HL-60 (cell line): Measurements from ENCODE around the gene PCSK2.
A peak's percentile ranks its signal among the peaks of the same experiment; 100 is the strongest.

ENCODE experiments used
- DNase-seq, 2 experiments: peaks; one replicate each; pipeline ENCODE4 v3.0.0-alpha.2; 2010 to 2020; ENCODE audit warnings: low read depth in 1 of 2, low spot score in 1 of 2
- H3K27ac ChIP-seq: fragments of 250-450 bp; sonication (Bioruptor Pico); replicated peaks from 2 replicates; pipeline ENCODE4 v1.5.1; 2020; ENCODE audit warnings: mild to moderate bottlenecking, moderate library complexity
- H3K27me3 ChIP-seq: fragments of 250-450 bp; sonication (Bioruptor Pico); 2 replicates; pipeline ENCODE4 v1.5.1; 2021; ENCODE audit warnings: mild to moderate bottlenecking, moderate library complexity; ENCODE audit not compliant: insufficient read depth, poor library complexity, severe bottlenecking
- H3K4me3 ChIP-seq: replicated peaks from 2 replicates; pipeline ENCODE4 v1.5.1; 2011; ENCODE audit warnings: mild to moderate bottlenecking, control low read depth, low read length; ENCODE audit not compliant: insufficient read depth
- GABPA ChIP-seq: IDR thresholded peaks from 2 replicates; pipeline ENCODE4 v1.6.1; 2012; ENCODE audit warnings: low read depth
- POLR2AphosphoS5 ChIP-seq: IDR thresholded peaks from 2 replicates; pipeline ENCODE4 v1.6.1; 2012; ENCODE audit warnings: low read depth
- SPI1 ChIP-seq: IDR thresholded peaks from 2 replicates; pipeline ENCODE4 v1.6.1; 2012; ENCODE audit warnings: low read depth, mild to moderate bottlenecking, borderline replicate concordance
- TF ChIP-seq, protein P1 (sequence below): IDR thresholded peaks from 2 replicates; pipeline ENCODE4 v1.6.1; 2012; ENCODE audit warnings: low read depth; ENCODE audit not compliant: insufficient replicate concordance
- TF ChIP-seq, protein P2 (sequence below): IDR thresholded peaks from one replicate; pipeline ENCODE4 v1.5.1; 2011; ENCODE audit warnings: low read length, control low read depth, inconsistent platforms; ENCODE audit not compliant: insufficient read depth

PCSK2 gene

DNA sequence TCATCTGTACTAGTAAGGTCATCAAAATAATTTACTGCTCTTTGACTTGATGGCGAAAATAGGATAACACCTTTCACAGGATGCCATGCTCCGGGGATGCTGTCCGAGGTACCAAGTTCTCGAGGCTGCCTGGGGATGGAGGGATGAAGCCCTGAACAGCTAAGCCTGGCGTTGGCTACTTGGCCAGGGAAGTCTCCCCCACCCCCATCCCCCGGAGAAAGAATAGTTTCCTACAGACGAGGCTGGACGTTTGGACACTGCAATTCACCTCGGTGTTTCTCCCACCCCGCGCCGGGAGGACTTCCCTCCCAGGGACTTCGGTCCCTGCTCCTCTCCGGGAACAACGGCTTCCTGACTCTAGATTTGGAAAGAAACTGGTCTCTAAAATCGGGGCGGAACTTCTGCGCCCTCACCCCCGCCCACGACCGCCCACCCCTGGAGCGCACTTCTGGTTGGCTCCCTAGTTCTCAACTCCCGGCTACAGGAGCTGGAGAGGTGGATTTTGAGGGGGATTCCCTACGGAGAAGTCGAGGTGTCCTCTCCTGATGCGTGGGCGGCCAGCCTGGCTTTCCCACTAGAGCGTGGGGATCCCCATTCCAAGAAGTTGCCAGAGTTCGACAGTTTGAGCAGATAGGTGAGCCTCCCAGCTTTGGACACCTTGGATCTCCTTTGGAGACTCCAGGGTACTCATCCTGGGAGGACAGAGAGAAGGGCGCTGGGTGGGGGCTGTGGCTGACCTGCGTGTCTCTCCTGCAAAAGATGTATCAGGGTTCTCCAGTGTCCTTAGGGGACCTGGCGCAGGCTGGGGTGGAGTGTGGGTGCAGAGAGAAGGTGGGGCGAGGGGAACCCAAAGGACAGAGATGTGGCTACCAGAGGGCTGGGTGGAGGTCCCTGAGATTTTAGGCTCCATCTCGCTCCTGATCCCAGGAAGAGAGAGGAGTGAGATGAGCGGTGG is 1.1 kb downstream of the PCSK2 start:
- no peak for TF ChIP-seq GABPA
- TF ChIP-seq, protein P1, sequence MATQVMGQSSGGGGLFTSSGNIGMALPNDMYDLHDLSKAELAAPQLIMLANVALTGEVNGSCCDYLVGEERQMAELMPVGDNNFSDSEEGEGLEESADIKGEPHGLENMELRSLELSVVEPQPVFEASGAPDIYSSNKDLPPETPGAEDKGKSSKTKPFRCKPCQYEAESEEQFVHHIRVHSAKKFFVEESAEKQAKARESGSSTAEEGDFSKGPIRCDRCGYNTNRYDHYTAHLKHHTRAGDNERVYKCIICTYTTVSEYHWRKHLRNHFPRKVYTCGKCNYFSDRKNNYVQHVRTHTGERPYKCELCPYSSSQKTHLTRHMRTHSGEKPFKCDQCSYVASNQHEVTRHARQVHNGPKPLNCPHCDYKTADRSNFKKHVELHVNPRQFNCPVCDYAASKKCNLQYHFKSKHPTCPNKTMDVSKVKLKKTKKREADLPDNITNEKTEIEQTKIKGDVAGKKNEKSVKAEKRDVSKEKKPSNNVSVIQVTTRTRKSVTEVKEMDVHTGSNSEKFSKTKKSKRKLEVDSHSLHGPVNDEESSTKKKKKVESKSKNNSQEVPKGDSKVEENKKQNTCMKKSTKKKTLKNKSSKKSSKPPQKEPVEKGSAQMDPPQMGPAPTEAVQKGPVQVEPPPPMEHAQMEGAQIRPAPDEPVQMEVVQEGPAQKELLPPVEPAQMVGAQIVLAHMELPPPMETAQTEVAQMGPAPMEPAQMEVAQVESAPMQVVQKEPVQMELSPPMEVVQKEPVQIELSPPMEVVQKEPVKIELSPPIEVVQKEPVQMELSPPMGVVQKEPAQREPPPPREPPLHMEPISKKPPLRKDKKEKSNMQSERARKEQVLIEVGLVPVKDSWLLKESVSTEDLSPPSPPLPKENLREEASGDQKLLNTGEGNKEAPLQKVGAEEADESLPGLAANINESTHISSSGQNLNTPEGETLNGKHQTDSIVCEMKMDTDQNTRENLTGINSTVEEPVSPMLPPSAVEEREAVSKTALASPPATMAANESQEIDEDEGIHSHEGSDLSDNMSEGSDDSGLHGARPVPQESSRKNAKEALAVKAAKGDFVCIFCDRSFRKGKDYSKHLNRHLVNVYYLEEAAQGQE, result peak; percentile 86
- Histone ChIP-seq H3K27ac (no peak overlapping the region), H3K27me3 (peaks cover 39% of the 10 kb centered on the region), H3K4me3 (no peak overlapping the region)
- no peak for DNase-seq

DNA sequence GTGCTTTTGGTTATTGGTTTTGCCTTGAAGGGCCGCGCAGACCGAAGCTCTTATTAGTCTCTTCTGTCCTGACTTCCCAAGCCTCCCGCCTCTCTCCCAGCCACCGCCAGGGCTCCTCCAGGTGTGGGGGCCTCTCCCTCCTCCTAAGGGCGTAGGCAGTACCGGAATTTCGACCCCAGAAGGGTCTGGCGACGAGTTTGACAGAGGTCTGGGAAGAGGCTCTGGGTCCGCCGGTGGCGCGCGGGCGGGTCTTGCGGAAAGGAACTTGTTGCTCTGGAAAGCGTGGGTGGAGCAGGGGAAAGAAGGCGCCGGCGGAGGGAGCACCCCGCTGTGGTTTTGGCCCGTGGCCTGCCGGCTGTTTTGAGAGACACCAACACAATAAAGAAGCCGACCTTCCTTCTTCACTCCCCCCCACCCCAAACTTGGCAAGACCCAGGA is 1.8 kb downstream of the PCSK2 start:
- Histone ChIP-seq H3K4me3 (no peak overlapping the region), H3K27ac (no peak overlapping the region), H3K27me3 (peaks cover 39% of the 10 kb centered on the region)
- no peak for TF ChIP-seq POLR2AphosphoS5
- TF ChIP-seq SPI1, result no peak
- TF ChIP-seq, protein P1, result no peak
- no peak for DNase-seq

DNA sequence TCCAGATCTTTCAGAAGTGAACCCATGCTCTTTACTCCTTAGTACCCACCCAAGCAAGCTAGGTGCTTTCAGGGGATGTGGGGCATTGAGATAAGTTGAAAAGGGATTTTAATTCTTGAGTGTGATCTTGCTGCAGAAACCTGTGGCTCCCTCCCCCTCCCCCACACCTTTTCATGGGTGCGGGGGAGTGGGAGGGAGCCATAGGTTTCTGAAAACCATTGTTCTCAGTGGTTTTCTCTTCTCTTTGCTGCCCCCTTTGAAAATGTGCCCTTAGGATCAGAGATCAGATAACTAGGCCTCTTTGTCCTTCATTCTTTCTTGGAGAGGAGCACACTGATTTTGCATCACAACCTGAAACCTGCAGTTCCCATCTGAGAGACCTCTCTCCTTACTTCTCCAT is 2.4 kb downstream of the PCSK2 start:
- TF ChIP-seq, protein P1, result no peak
- TF ChIP-seq, protein P2, sequence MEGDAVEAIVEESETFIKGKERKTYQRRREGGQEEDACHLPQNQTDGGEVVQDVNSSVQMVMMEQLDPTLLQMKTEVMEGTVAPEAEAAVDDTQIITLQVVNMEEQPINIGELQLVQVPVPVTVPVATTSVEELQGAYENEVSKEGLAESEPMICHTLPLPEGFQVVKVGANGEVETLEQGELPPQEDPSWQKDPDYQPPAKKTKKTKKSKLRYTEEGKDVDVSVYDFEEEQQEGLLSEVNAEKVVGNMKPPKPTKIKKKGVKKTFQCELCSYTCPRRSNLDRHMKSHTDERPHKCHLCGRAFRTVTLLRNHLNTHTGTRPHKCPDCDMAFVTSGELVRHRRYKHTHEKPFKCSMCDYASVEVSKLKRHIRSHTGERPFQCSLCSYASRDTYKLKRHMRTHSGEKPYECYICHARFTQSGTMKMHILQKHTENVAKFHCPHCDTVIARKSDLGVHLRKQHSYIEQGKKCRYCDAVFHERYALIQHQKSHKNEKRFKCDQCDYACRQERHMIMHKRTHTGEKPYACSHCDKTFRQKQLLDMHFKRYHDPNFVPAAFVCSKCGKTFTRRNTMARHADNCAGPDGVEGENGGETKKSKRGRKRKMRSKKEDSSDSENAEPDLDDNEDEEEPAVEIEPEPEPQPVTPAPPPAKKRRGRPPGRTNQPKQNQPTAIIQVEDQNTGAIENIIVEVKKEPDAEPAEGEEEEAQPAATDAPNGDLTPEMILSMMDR, result no peak
- TF ChIP-seq GABPA (no peak), SPI1 (no peak), POLR2AphosphoS5 (no peak)
- peaks cover 39% of the 10 kb centered on the region for H3K27me3 ChIP-seq

DNA sequence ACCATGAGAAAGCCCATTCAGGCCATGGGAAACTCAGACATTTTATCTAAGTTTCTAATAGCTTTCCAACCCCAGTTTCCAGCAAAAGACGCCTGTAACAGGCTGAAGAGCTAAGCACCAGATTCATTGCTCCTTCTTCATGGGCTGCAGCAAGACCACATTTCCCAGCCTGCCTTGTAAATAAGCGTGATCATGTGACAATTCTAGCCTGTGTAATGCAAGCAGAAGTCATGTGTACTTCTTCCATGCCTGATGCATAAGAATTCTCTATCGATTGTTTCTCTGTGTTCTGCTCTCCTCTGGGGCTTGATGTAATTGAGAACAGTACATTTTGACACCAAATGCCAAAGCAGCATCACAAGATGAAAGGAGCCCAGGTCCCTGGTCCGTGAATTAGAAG is 6.8 kb downstream of the PCSK2 start:
- no peak overlapping the region for H3K27ac ChIP-seq
- H3K4me3 ChIP-seq, result no peak overlapping the region
- no peak for DNase-seq
- no peak for TF ChIP-seq SPI1
- TF ChIP-seq, protein P2, result no peak
- no peak for TF ChIP-seq POLR2AphosphoS5
- H3K27me3 ChIP-seq, result peaks cover 18% of the 10 kb centered on the region

More for the DNA sequence above, 2.4 kb downstream of the PCSK2 start:
- no peak overlapping the region for H3K4me3 ChIP-seq
- no peak for DNase-seq
- no peak overlapping the region for H3K27ac ChIP-seq
